ENCODE data around the gene PCYOX1L. TPM values are rescaled to one million over a fixed set of nuclear protein-coding genes. Genes with fewer than 3 reads are reported as not detected.

PCYOX1L gene
- total RNA-seq, 3 donors from 2014 or later, result 3.1 to 5.9 (median 4.2) TPM

DNA sequence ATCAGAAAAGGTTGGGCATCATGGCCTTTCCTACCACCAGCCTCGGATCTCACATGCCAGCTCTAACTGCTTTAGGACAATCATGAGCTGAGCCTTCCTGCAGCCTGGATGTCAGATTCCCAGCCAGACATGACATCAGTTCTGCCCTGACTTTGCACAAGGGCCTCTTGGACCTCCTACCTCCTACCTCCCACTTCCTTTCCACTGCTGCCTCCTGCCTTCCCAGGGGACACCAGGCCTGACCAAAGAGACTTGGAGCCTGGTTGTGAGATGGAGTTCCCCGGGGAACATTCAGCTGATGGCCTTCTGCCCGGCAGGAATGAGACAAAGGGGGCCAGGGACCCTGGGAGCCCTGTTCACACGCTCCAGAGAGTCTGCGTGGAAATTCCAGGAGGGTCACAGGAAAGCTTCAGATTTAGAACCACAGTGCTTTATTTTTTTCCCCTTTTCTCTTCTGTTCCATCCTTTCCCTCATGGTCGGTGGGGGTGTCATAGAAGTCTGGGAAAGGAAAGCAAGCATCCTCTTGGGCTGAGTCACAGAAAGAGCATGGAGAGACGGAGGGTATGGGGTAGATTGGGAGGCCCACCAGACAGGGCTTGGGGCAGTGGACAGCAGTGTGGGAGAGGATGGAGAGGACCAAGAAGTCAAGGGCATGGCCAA is 56.7 kb downstream of the PCYOX1L start:
- H3K4me3 ChIP-seq, result no peak overlapping the region
- H3K9me3 ChIP-seq, result no peaks in the 10 kb centered on the region
- ATAC-seq, result peak; percentile 9
- TF ChIP-seq, protein P1, sequence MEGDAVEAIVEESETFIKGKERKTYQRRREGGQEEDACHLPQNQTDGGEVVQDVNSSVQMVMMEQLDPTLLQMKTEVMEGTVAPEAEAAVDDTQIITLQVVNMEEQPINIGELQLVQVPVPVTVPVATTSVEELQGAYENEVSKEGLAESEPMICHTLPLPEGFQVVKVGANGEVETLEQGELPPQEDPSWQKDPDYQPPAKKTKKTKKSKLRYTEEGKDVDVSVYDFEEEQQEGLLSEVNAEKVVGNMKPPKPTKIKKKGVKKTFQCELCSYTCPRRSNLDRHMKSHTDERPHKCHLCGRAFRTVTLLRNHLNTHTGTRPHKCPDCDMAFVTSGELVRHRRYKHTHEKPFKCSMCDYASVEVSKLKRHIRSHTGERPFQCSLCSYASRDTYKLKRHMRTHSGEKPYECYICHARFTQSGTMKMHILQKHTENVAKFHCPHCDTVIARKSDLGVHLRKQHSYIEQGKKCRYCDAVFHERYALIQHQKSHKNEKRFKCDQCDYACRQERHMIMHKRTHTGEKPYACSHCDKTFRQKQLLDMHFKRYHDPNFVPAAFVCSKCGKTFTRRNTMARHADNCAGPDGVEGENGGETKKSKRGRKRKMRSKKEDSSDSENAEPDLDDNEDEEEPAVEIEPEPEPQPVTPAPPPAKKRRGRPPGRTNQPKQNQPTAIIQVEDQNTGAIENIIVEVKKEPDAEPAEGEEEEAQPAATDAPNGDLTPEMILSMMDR (IDR thresholded peaks at IDR 0.05), result no peak
- H3K36me3 ChIP-seq (ENCODE audit: low read depth), result no peaks in the 10 kb centered on the region
- intact Hi-C loops (cut with DNase I, micrococcal nuclease), result no loop called here
- no peak for DNase-seq
- no peaks in the 10 kb centered on the region for H3K4me1 ChIP-seq (ENCODE audit: low read depth)

DNA sequence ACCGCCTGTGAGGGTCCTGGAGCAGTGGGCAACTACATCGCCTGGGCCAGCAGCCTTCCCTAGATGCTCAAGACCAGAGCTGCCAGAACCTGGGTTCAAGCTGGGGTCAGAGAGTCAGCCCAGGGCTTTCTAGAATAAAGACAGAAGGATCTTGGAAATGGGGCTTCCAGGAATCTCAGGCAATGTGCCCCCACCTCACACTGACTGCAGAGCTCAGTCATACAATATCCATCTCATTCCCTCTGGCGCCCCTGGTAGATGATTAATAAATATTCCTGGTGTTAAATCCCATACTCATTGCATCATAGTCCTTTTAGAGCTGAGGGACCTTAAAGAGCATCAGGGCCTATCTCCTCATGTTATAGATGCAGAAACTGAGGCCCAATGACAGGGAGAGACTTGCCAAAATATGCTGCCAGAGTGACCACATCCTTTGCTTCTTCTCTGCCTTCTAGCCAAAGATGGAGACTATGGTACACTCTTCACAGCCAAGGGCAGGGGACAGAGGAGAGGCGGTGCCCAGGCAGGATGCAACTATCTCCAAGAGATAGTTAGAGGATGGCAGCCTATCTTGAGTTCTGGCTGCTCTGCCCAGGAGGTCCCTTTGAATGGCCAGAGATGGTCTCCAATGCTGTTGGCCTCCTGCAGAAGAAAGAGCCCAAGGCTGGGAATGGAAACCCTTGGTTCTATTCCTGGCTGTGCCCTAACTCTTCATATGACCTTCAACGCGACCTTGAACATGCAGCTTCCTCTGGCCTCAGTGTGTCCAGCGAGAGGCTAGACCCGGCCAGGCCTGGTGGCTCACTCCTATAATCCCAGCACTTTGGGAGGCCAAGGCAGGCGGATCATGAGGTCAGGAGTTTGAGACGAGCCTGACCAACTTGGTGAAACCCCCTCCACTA is 57.5 kb downstream of the PCYOX1L start:
- TF ChIP-seq, protein P1 (IDR thresholded peaks at IDR 0.05), result no peak
- Histone ChIP-seq H3K9me3 (no peaks in the 10 kb centered on the region), H3K36me3 (ENCODE audit: low read depth) (no peaks in the 10 kb centered on the region), H3K4me1 (ENCODE audit: low read depth) (no peaks in the 10 kb centered on the region), H3K4me3 (no peak overlapping the region)
- DNase-seq (no peak), ATAC-seq (no peak)
- intact Hi-C loops (cut with DNase I, micrococcal nuclease), result no loop called here

DNA sequence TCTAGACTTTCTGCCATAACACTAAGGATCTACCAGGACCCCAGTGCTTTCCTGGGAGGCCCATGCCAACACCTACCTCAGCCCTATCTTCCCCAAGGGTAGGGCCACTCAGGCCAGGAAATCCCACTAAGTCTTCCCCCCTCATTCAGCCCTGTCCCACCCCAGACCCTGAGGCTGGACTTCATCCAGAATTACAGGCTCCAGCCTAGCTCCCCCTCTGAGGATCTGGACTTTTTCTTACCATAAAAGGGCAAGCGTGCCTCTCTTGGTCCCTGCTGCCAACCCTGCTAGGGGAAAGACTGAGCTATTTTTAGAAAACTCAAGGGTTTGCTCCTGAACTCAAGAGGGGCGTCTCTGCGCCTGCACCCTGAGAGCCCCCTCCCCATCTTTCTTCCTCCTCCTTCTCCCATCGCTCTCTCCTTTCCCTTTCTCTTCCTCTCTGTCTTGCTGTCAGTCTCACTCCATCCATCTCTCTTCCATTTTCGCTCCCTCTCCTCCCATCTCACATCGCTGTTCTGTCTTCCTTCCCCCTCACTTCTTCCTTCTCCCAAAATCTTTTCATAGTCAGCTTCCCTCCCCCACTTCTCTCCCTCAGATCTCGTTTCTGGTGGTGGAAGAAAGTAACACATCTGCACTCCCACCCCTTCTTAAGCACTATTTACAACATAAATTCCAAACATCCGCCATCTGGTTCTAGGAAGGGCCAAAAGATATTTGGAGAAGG is 59.3 kb downstream of the PCYOX1L start:
- TF ChIP-seq, protein P1 (IDR thresholded peaks at IDR 0.05), result no peak
- Histone ChIP-seq H3K4me3 (no peak overlapping the region), H3K9me3 (no peaks in the 10 kb centered on the region), H3K4me1 (ENCODE audit: low read depth) (no peaks in the 10 kb centered on the region), H3K36me3 (ENCODE audit: low read depth) (no peaks in the 10 kb centered on the region)
- DNase-seq (no peak), ATAC-seq (peak; percentile 12)
- intact Hi-C loops (cut with DNase I, micrococcal nuclease), result no loop called here

DNA sequence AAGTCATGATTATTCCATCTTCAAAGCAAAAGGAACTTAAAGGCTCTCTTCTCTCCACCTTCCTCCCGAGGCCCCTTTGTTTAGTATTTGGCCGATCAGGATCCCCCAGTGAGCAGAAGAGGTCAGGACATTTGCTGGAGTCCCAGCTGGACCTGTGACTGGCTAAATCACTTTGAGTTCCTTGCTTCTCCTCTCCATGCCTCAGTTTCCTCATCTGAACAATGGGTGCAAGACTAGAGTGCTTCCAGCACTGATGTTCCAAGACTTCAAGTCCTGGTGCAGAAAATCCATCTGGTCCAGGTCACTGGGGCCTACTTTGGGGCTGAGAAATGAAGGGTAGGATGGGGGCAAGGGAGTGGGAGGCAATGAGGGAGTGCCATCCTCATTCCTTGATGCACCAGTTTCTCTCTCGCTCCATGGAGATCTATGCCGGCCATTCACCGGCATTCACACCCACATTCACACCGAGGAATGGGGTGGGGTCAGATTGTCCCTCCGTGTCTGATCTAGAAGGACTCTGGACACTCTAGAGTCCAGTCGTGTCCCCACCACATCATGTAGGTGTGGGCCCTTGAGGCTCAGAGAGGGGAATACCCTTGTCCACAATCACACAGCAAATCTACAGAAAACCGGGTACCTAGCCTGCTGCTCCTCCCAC is 60.0 kb downstream of the PCYOX1L start:
- intact Hi-C loops (cut with DNase I, micrococcal nuclease), result no loop called here
- DNase-seq, result no peak
- H3K4me3 ChIP-seq, result no peak overlapping the region
- TF ChIP-seq, protein P1 (IDR thresholded peaks at IDR 0.05), result no peak
- no peak for ATAC-seq
- H3K36me3 ChIP-seq (ENCODE audit: low read depth), result no peaks in the 10 kb centered on the region
- no peaks in the 10 kb centered on the region for H3K4me1 ChIP-seq (ENCODE audit: low read depth)
- no peaks in the 10 kb centered on the region for H3K9me3 ChIP-seq

DNA sequence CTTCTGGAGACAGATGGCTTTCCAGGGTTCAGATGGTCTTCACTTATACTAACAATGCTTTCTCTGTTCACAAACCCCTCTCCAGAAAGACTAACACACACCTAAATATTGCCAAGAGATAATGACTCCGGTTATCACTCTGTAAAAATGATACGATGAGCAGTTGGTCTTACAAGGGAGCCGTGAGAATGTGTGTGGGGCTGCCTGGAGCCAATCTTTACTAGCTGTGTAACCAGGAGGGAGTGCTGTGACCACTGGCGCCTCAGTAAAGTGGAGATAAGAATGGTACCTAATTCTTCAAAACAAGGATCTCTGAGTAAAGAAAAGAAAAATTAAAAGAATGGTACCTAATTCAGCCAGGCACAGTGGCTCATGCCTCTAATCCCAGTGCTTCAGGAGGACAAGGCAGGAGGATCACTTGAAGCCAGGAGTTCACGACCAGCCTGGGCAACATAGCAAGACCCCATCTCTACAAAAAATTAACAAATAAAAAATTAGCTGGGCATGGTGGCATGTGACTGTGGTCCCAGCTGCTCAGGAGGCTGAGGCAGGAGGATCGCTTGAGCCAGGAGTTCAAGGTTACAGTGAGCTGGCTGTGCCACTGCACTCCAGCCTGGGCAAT is 61.2 kb downstream of the PCYOX1L start:
- H3K4me3 ChIP-seq, result no peak overlapping the region
- DNase-seq (no peak), ATAC-seq (no peak)
- intact Hi-C loops (cut with DNase I, micrococcal nuclease), result no loop called here
- no peaks in the 10 kb centered on the region for H3K36me3 ChIP-seq (ENCODE audit: low read depth)
- no peaks in the 10 kb centered on the region for H3K4me1 ChIP-seq (ENCODE audit: low read depth)
- TF ChIP-seq, protein P1 (IDR thresholded peaks at IDR 0.05), result no peak
- H3K9me3 ChIP-seq, result no peaks in the 10 kb centered on the region

Data from mucosa of descending colon (tissue), 3 donors.